ENCODE results near the gene HSPD1. TPM values are rescaled to one million over a fixed set of nuclear protein-coding genes. Genes with fewer than 3 reads are reported as not detected.
A peak's percentile ranks its signal among the peaks of the same experiment; 100 is the strongest.

The HSPD1 gene
- total and polyA plus RNA-seq, 7 donors: 98.9 to 313 (median 121) TPM

DNA sequence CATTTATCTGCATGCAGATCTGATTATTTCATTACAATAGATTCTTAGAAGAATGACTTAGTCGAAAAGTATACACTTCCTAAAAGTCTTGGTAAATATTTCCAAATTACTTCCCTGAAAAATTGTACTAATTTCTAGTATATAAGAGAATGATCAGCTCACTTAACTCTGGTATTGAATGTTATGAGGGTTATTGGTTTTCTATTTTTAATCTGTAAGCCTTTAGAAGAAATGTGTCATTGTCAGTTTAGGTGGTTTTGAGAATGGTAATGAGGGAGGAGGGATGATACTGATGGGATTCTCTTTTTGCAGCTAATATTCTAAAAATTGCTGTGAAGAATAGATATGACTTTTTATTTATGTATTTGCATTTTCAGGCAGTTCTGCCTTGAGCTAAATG lies 40.1 kb upstream of the HSPD1 start:
- intact Hi-C loops (cut with DNase I): no loop called here
- Histone ChIP-seq H3K4me3 (no peak overlapping the region), H3K4me1 (peaks cover 0 to 6% (median 0%) of the 10 kb centered on the region in 4 donors), H3K36me3 (peaks cover 8 to 67% (median 13%) of the 10 kb centered on the region in 4 donors), H3K9me3 (no peaks in the 10 kb centered on the region), H3K27me3 (no peaks in the 10 kb centered on the region), H3K27ac (no peak overlapping the region)
- no peak for DNase-seq
- 84 to 89% methylated on average over 1 of the region's 1 CpG for WGBS, 2 donors
- TF ChIP-seq POLR2AphosphoS5 (IDR thresholded peaks at IDR 0.05): no peak
- TF ChIP-seq EP300 (IDR thresholded peaks at IDR 0.05): no peak
- TF ChIP-seq, protein P1, sequence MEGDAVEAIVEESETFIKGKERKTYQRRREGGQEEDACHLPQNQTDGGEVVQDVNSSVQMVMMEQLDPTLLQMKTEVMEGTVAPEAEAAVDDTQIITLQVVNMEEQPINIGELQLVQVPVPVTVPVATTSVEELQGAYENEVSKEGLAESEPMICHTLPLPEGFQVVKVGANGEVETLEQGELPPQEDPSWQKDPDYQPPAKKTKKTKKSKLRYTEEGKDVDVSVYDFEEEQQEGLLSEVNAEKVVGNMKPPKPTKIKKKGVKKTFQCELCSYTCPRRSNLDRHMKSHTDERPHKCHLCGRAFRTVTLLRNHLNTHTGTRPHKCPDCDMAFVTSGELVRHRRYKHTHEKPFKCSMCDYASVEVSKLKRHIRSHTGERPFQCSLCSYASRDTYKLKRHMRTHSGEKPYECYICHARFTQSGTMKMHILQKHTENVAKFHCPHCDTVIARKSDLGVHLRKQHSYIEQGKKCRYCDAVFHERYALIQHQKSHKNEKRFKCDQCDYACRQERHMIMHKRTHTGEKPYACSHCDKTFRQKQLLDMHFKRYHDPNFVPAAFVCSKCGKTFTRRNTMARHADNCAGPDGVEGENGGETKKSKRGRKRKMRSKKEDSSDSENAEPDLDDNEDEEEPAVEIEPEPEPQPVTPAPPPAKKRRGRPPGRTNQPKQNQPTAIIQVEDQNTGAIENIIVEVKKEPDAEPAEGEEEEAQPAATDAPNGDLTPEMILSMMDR (IDR thresholded peaks at IDR 0.05): no peak
- no peak for TF ChIP-seq POLR2A (IDR thresholded peaks at IDR 0.05)

DNA sequence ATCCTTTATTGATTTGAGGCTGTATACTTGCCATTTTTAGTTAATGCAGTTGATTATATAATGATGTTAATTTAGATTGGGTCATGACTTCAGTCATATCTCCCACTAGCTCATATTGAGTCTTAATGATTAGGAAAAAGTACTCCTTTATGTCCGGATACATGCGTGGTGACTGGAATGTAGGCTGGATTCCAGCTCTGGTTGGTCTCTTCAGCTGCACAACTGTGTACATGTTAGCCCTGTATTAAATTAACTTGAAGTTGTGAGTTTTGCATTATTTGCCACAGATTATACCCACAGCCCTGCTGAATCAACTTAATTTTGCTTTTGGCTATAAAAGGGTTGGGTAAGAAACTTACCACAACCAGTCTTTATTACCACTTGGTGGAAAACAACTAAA lies 38.8 kb upstream of the HSPD1 start:
- TF ChIP-seq POLR2A (IDR thresholded peaks at IDR 0.05) (no peak), EP300 (IDR thresholded peaks at IDR 0.05) (no peak), POLR2AphosphoS5 (IDR thresholded peaks at IDR 0.05) (no peak)
- TF ChIP-seq, protein P1 (IDR thresholded peaks at IDR 0.05): no peak
- intact Hi-C loops (cut with DNase I): no loop called here
- WGBS, 2 donors: 59 to 74% methylated on average over 2 of the region's 2 CpGs

DNA sequence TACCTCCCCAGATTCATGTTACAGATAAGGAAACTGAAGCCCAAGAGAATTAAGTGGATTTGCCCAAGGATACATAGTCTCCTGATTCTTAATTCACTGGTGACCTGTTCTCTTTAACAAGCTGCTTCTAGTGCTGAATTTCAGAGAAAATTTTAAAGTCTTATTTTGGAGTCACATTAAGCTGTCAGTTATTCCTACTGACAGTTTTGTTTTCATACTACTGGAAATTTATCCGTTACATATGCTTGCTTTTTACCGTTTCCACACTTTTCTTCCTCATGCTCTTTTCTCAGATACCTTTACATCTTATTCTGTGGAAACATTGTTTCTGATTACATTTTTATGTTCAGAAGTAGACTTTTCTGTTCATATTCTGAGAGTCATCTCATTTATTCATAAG lies 17.5 kb upstream of the HSPD1 start:
- H3K36me3 ChIP-seq: no peaks in the 10 kb centered on the region
- no peaks in the 10 kb centered on the region for H3K27me3 ChIP-seq
- TF ChIP-seq POLR2AphosphoS5 (IDR thresholded peaks at IDR 0.05) (no peak), EP300 (IDR thresholded peaks at IDR 0.05) (no peak), POLR2A (IDR thresholded peaks at IDR 0.05) (no peak)
- TF ChIP-seq, protein P1 (IDR thresholded peaks at IDR 0.05): no peak
- H3K4me3 ChIP-seq: peak overlapping the region in 3 of 4 donors; percentile 66 to 90 (median 90)
- DNase-seq: no peak
- no peaks in the 10 kb centered on the region for H3K9me3 ChIP-seq
- 44 to 49% methylated on average over 2 of the region's 2 CpGs for WGBS, 2 donors
- intact Hi-C loops (cut with DNase I): loop anchor here (5.0 kb wide), 5 partner anchors 65 to 1940 kb away; partner anchors contain the start of genes COQ10B, MARS2 and SATB2
- H3K27ac ChIP-seq: peak overlapping the region in 3 of 4 donors; percentile 91 to 96 (median 93)
- peaks cover 0 to 31% (median 23%) of the 10 kb centered on the region in 4 donors for H3K4me1 ChIP-seq

More for the DNA sequence above, 38.8 kb upstream of the HSPD1 start:
- H3K27ac ChIP-seq: no peak overlapping the region
- H3K27me3 ChIP-seq: no peaks in the 10 kb centered on the region
- H3K4me1 ChIP-seq: peaks cover 0 to 6% (median 0%) of the 10 kb centered on the region in 4 donors
- no peak for DNase-seq
- peaks cover 8 to 57% (median 9%) of the 10 kb centered on the region in 4 donors for H3K36me3 ChIP-seq
- H3K9me3 ChIP-seq: no peaks in the 10 kb centered on the region
- no peak overlapping the region for H3K4me3 ChIP-seq

- H3K27ac ChIP-seq: peak overlapping the region; percentile 91 to 96 (median 92)
- TF ChIP-seq, protein P1 (IDR thresholded peaks at IDR 0.05): no peak
- no peak for TF ChIP-seq EP300 (IDR thresholded peaks at IDR 0.05)
- no peak for TF ChIP-seq POLR2AphosphoS5 (IDR thresholded peaks at IDR 0.05)
- no peak for TF ChIP-seq POLR2A (IDR thresholded peaks at IDR 0.05)
- peak overlapping the region; percentile 66 to 90 (median 89) for H3K4me3 ChIP-seq
- H3K4me1 ChIP-seq: peaks cover 0 to 31% (median 23%) of the 10 kb centered on the region in 4 donors
- peak; percentile 72 for DNase-seq
- no peaks in the 10 kb centered on the region for H3K27me3 ChIP-seq
- 0 to 1% methylated on average over 17 of the region's 17 CpGs for WGBS, 2 donors
- no peaks in the 10 kb centered on the region for H3K36me3 ChIP-seq
- intact Hi-C loops (cut with DNase I): loop anchor here (5.0 kb wide), 5 partner anchors 64 to 1941 kb away; partner anchors contain the start of genes COQ10B, MARS2 and SATB2
- H3K9me3 ChIP-seq: no peaks in the 10 kb centered on the region
Observed at GRCh38 chr2:197516393-197516761, 16.7 kb upstream of the HSPD1 start.
